Measurements from ENCODE around the gene SORCS2. TPM values are rescaled to one million over a fixed set of nuclear protein-coding genes. Genes with fewer than 3 reads are reported as not detected.

The SORCS2 gene
- total RNA-seq, 1 experiment from 2014 or later = 0.15 TPM

- Histone ChIP-seq H3K27ac (ENCODE audit: low read length) (no peak overlapping the region), H3K9me3 (ENCODE audit: control insufficient read depth, insufficient read depth, low read depth, low read length) (no peaks in the 10 kb centered on the region), H3K27me3 (ENCODE audit: control insufficient read depth, insufficient read depth, low read length) (no peaks in the 10 kb centered on the region), H3K4me1 (ENCODE audit: control insufficient read depth, insufficient read depth, low read length) (peaks cover 7% of the 10 kb centered on the region), H3K4me3 (ENCODE audit: low read depth in 2 of 2, low read length in 2 of 2) (no peak overlapping the region), H3K36me3 (ENCODE audit: control insufficient read depth, insufficient read depth, low read length) (peaks cover 34% of the 10 kb centered on the region)
- TF ChIP-seq, protein P1, sequence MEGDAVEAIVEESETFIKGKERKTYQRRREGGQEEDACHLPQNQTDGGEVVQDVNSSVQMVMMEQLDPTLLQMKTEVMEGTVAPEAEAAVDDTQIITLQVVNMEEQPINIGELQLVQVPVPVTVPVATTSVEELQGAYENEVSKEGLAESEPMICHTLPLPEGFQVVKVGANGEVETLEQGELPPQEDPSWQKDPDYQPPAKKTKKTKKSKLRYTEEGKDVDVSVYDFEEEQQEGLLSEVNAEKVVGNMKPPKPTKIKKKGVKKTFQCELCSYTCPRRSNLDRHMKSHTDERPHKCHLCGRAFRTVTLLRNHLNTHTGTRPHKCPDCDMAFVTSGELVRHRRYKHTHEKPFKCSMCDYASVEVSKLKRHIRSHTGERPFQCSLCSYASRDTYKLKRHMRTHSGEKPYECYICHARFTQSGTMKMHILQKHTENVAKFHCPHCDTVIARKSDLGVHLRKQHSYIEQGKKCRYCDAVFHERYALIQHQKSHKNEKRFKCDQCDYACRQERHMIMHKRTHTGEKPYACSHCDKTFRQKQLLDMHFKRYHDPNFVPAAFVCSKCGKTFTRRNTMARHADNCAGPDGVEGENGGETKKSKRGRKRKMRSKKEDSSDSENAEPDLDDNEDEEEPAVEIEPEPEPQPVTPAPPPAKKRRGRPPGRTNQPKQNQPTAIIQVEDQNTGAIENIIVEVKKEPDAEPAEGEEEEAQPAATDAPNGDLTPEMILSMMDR (IDR thresholded peaks at IDR 0.05) = no peak
- TF ChIP-seq REST (IDR thresholded peaks at IDR 0.05; ENCODE audit: insufficient read depth in 1 of 2, low read depth in 2 of 2, low read length in 1 of 2) (no peak), TCF7L2 (IDR thresholded peaks at IDR 0.05; ENCODE audit: low read depth, low read length) (no peak), SIN3A (IDR thresholded peaks at IDR 0.05; ENCODE audit: borderline replicate concordance, insufficient read depth, low read depth, low read length) (no peak), POLR2AphosphoS5 (IDR thresholded peaks at IDR 0.05; ENCODE audit: low read depth, low read length) (no peak)
- BruUV-seq (replicated peaks) = no TSS peak
- in situ Hi-C loops (cut with HindIII; ENCODE audit: low pct_unique_long_range_greater_than_20kb, low sequenced_read_pairs) = no loop called here
- intact Hi-C loops (cut with micrococcal nuclease; ENCODE audit: unreplicated experiment) = no loop called here
- POLR2A ChIA-PET = no interaction called here
- CTCF ChIA-PET = no interaction called here
- no peak for DNase-seq (ENCODE audit: low read depth, low spot score)
- no peak for ATAC-seq
These were observed 598.7 kb downstream of the SORCS2 start for GRCh38 chr4:7790999-7791398.

Small RNA genes lying within 50 kb of the gene (microRNA-seq; reads per million reads assigned to microRNA genes)
- gene MIR4274 (ENCODE audit: unreplicated experiment) (not detected), gene MIR4798 (ENCODE audit: unreplicated experiment) (not detected)

Other genes starting within 250 kb of the SORCS2 start
- 17.6 TPM for gene TADA2B, start 149.2 kb upstream of the SORCS2 start, total RNA-seq (2021; ENCODE audit: unreplicated experiment)
- 46.6 TPM for gene GRPEL1, start 124.5 kb upstream of the SORCS2 start, total RNA-seq (2021; ENCODE audit: unreplicated experiment)
- gene PSAPL1, start 242.4 kb downstream of the SORCS2 start, total RNA-seq (2021; ENCODE audit: unreplicated experiment) = not detected

Data from Panc1 (cell line).